CD14-positive monocyte (primary cell): ENCODE data around the gene UGT1A9. TPM values are rescaled to one million over a fixed set of nuclear protein-coding genes. Genes with fewer than 3 reads are reported as not detected.

Experiments used
- DNase-seq, 3 donors: peaks; one replicate each; pipeline ENCODE4 v3.0.0-alpha.2; 2011 to 2022
- H2AFZ ChIP-seq: 2 replicates; pipeline ENCODE4 v1.6.0; 2012; ENCODE audit warnings: mild to moderate bottlenecking, low read depth, low read length, inconsistent platforms; ENCODE audit not compliant: insufficient read depth, poor library complexity, severe bottlenecking
- H3K27ac ChIP-seq, 2 donors: 1 replicate in 1 of 2; 2 replicates in 1 of 2; pipeline ENCODE4 v1.5.1; 2012 to 2013; ENCODE audit warnings: low read length in 2 of 2, control low read depth in 1 of 2, inconsistent platforms in 1 of 2, low read depth in 1 of 2, mild to moderate bottlenecking in 1 of 2
- H3K27me3 ChIP-seq, 2 donors: one replicate each; pipeline versions ENCODE4 v1.6.0 to v1.6.1; 2011 to 2013; ENCODE audit warnings: low read length in 2 of 2; ENCODE audit not compliant: control insufficient read depth in 2 of 2, insufficient read depth in 2 of 2
- H3K36me3 ChIP-seq, 2 donors: replicated peaks in 1 of 2; 1 replicate in 1 of 2; 2 replicates in 1 of 2; pipeline versions ENCODE4 v1.5.1 to v1.6.1; 2012 to 2013; ENCODE audit warnings: low read length in 2 of 2, control low read depth in 1 of 2, inconsistent platforms in 1 of 2, mild to moderate bottlenecking in 1 of 2; ENCODE audit not compliant: insufficient read depth in 2 of 2, control insufficient read depth in 1 of 2
- H3K4me1 ChIP-seq, 2 donors: 1 replicate in 1 of 2; 2 replicates in 1 of 2; pipeline versions ENCODE4 v1.5.1 to v1.6.1; 2012 to 2013; ENCODE audit warnings: low read length in 2 of 2, control low read depth in 1 of 2, inconsistent platforms in 1 of 2, mild to moderate bottlenecking in 1 of 2, moderate library complexity in 1 of 2; ENCODE audit not compliant: insufficient read depth in 2 of 2, control insufficient read depth in 1 of 2
- H3K4me2 ChIP-seq: replicated peaks from 2 replicates; pipeline ENCODE3; 2012; ENCODE audit warnings: low read length, moderate library complexity, mild to moderate bottlenecking; ENCODE audit not compliant: poor library complexity, severe bottlenecking; ENCODE audit errors: extremely low read depth
- H3K4me3 ChIP-seq, 3 experiments: fragments of 200-600 bp in 1 of 3; sonication (generic) in 1 of 3; replicated peaks in 1 of 3; 1 replicate in 2 of 3; 2 replicates in 1 of 3; pipeline ENCODE4 v1.5.1; 2011 to 2013; ENCODE audit warnings: low read length in 3 of 3, mild to moderate bottlenecking in 3 of 3, control low read depth in 2 of 3, low read depth in 2 of 3, inconsistent platforms in 1 of 3, moderate library complexity in 1 of 3
- H3K79me2 ChIP-seq: 2 replicates; pipeline ENCODE4 v1.6.0; 2012; ENCODE audit warnings: mild to moderate bottlenecking, control low read depth, inconsistent platforms, low read length, moderate library complexity; ENCODE audit not compliant: insufficient read depth
- H3K9ac ChIP-seq: 2 replicates; pipeline ENCODE4 v1.6.0; 2017; ENCODE audit warnings: low read length, mild to moderate bottlenecking; ENCODE audit not compliant: insufficient read depth, poor library complexity, severe bottlenecking
- H3K9me3 ChIP-seq, 2 donors: replicated peaks in 1 of 2; 1 replicate in 1 of 2; 2 replicates in 1 of 2; pipeline versions ENCODE4 v1.5.1 to v1.6.1; 2012 to 2013; ENCODE audit warnings: low read length in 2 of 2, control low read depth in 1 of 2; ENCODE audit not compliant: control insufficient read depth in 1 of 2, insufficient read depth in 1 of 2
- H4K20me1 ChIP-seq: 2 replicates; pipeline ENCODE4 v1.6.0; 2012; ENCODE audit warnings: mild to moderate bottlenecking, low read length, control low read depth, moderate library complexity; ENCODE audit not compliant: insufficient read depth
- H3K27ac Mint-ChIP-seq, 7 donors: one replicate each; pipeline ENCODE4 v1.8.0; 2020; ENCODE audit warnings: mild to moderate bottlenecking in 7 of 7, mixed read lengths in 7 of 7, moderate library complexity in 6 of 7, inconsistent platforms in 2 of 7
- H3K27me3 Mint-ChIP-seq, 3 donors: one replicate each; pipeline ENCODE4 v1.8.0; 2021 to 2022; ENCODE audit warnings: low read depth in 3 of 3, mild to moderate bottlenecking in 3 of 3, mixed read lengths in 3 of 3, moderate library complexity in 3 of 3, inconsistent platforms in 1 of 3
- H3K36me3 Mint-ChIP-seq, 2 donors: one replicate each; pipeline ENCODE4 v1.8.0; 2020; ENCODE audit warnings: mixed read lengths in 2 of 2, inconsistent platforms in 1 of 2, mild to moderate bottlenecking in 1 of 2
- H3K4me1 Mint-ChIP-seq: one replicate; pipeline ENCODE4 v1.8.0; 2020; ENCODE audit warnings: mild to moderate bottlenecking, mixed read lengths
- H3K4me3 Mint-ChIP-seq, 2 donors: one replicate each; pipeline ENCODE4 v1.8.0; 2020; ENCODE audit warnings: mild to moderate bottlenecking in 2 of 2, mixed read lengths in 2 of 2, moderate library complexity in 1 of 2
- H3K9me3 Mint-ChIP-seq, 7 donors: one replicate each; pipeline ENCODE4 v1.8.0; 2020 to 2022; ENCODE audit warnings: mixed read lengths in 7 of 7, mild to moderate bottlenecking in 6 of 7, moderate library complexity in 6 of 7, inconsistent platforms in 2 of 7
- CTCF ChIP-seq: fragments of 200-600 bp; IDR thresholded peaks from one replicate; pipeline ENCODE4 v1.8.0; 2022; ENCODE audit warnings: antibody characterized with exemption, mild to moderate bottlenecking
- WGBS: methylation state at CpG from one replicate; pipeline ENCODE4 v1.1.5; 2013; ENCODE audit warnings: missing lambda C conversion rate; ENCODE audit not compliant: insufficient coverage; 5-methylcytosine and 5-hydroxymethylcytosine counted together
- intact Hi-C, 2 donors: fragments of 100-400 bp; cut with micrococcal nuclease; formaldehyde crosslinking; loops; one replicate each; pipeline versions ENCODE4 v1.15.0 to v1.15.1; 2023
- polyA minus RNA-seq: library from RNA; depleted of rRNA, polyadenylated mRNA; stranded (reverse); fragments of >200 nt; gene quantifications from 2 replicates; pipeline ENCODE4 v1.2.3, GENCODE V29; 2012
- polyA plus RNA-seq, 3 donors: library from polyadenylated mRNA; depleted of rRNA in 1 of 3; unstranded in 2 of 3; stranded (reverse) in 1 of 3; fragments of 300-500 nt in 2 of 3; fragments of >200 nt in 1 of 3; fragmentation: Illumina TruSeq in 2 of 3; gene quantifications; 1 replicate in 2 of 3; 2 replicates in 1 of 3; pipeline ENCODE4 v1.2.3, GENCODE V29; 2012 to 2021
- total RNA-seq, 12 experiments: library from RNA in 1 of 12; stranded (reverse) in 1 of 12; fragments of 120-200 nt in 1 of 12; gene quantifications; one replicate each; pipeline ENCODE4 v1.2.4 and lab custom pipeline; 2013 to 2026; ENCODE audit warnings: mixed read lengths in 6 of 12, inconsistent platforms in 1 of 12

UGT1A9 gene
- total RNA-seq (2013): not detected
- not detected for polyA plus RNA-seq
- polyA minus RNA-seq: not detected in 2 replicates
- total RNA-seq (lab: John Stamatoyannopoulos, UW): 0 to 0.58 (median 0) reads per million in 11 experiments

- no peaks in the 10 kb centered on the region for H3K79me2 ChIP-seq
- no peak within 1 kb of the TSS for H3K27ac Mint-ChIP-seq
- no peak within 1 kb of the TSS for H3K4me3 Mint-ChIP-seq
Measured at GRCh38 chr2:233671290-233672161, at the start of gene UGT1A9. TSS of gene UGT1A9 (plus strand) at chr2:233671898. CDS start at chr2:233671935, 37 bp downstream.

More at GRCh38 chr2:233671290-233672161, at the start of gene UGT1A9:
- intact Hi-C loops: no loop called here
- H3K9me3 Mint-ChIP-seq: peaks cover 0 to 4% (median 2%) of the 10 kb centered on the region in 7 donors
- no peaks in the 10 kb centered on the region for H3K27me3 Mint-ChIP-seq
- H3K9ac ChIP-seq: no peak within 1 kb of the TSS
- no peaks in the 10 kb centered on the region for H3K27me3 ChIP-seq
- no peak within 1 kb of the TSS for H3K27ac ChIP-seq
- H3K36me3 ChIP-seq: no peaks in the 10 kb centered on the region
- H3K9me3 ChIP-seq: no peaks in the 10 kb centered on the region
- DNase-seq: no peak
- no peaks in the 10 kb centered on the region for H4K20me1 ChIP-seq
- H3K4me3 ChIP-seq: no peak within 1 kb of the TSS
- H3K4me1 ChIP-seq: no peaks in the 10 kb centered on the region
- no peaks in the 10 kb centered on the region for H3K4me1 Mint-ChIP-seq
- 90% methylated on average over 4 of the region's 5 CpGs for WGBS
- H3K36me3 Mint-ChIP-seq: no peaks in the 10 kb centered on the region
- no peak within 1 kb of the TSS for H3K4me2 ChIP-seq
- H2AFZ ChIP-seq: no peak within 1 kb of the TSS
- TF ChIP-seq CTCF: no peak
